Measurements from ENCODE around the gene RBM14.

- TF ChIP-seq CTCF (conservative IDR thresholded peaks at IDR 0.05 in 1 of 2, IDR thresholded peaks at IDR 0.05 in 1 of 2; ENCODE audit: low read depth in 1 of 2, low read length in 2 of 2) (no peak), EZH2 (IDR thresholded peaks at IDR 0.05; ENCODE audit: low read length, missing control alignments) (no peak)
These were observed 22.8 kb upstream of the RBM14 start for GRCh38 chr11:66593650-66594049.

All from fibroblast of lung (primary cell).